Measurements from ENCODE around the gene ODF2L. TPM values are rescaled to one million over a fixed set of nuclear protein-coding genes. Genes with fewer than 3 reads are reported as not detected.

Gene ODF2L
- total RNA-seq, 3 donors from 2014 or later, result 39.8 to 122 (median 72.8) TPM

DNA sequence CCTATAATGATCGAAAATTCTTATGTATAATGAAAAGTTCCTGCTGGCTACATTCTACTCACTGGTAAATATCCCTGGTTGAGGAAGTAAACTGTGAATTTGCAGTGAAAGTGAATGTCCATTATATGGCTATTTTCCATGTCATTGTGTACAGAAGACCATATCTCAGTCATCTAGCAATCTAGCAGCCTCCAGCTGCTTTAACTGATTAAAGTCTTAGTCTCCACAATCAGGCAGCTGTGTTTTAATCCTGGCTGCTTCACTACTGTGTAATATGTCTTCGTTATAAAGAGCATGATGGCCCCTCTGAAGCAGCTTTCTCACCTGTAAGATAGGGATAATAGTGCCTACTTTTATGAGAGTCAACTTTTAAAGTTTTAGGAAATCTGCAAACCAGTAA is 39.2 kb upstream of the ODF2L start:
- Histone ChIP-seq H3K9me3 (no peaks in the 10 kb centered on the region), H3K27ac (no peak overlapping the region), H3K4me3 (no peak overlapping the region), H3K27me3 (no peaks in the 10 kb centered on the region), H3K4me1 (no peaks in the 10 kb centered on the region), H3K36me3 (no peaks in the 10 kb centered on the region)
- intact Hi-C loops (cut with DNase I; ENCODE audit: low total_unique reads), result no loop called here
- no peak for DNase-seq (ENCODE audit: low spot score in 2 of 2)
- TF ChIP-seq POLR2AphosphoS5 (IDR thresholded peaks at IDR 0.05) (no peak), POLR2A (IDR thresholded peaks at IDR 0.05) (no peak)
- TF ChIP-seq, protein P1, sequence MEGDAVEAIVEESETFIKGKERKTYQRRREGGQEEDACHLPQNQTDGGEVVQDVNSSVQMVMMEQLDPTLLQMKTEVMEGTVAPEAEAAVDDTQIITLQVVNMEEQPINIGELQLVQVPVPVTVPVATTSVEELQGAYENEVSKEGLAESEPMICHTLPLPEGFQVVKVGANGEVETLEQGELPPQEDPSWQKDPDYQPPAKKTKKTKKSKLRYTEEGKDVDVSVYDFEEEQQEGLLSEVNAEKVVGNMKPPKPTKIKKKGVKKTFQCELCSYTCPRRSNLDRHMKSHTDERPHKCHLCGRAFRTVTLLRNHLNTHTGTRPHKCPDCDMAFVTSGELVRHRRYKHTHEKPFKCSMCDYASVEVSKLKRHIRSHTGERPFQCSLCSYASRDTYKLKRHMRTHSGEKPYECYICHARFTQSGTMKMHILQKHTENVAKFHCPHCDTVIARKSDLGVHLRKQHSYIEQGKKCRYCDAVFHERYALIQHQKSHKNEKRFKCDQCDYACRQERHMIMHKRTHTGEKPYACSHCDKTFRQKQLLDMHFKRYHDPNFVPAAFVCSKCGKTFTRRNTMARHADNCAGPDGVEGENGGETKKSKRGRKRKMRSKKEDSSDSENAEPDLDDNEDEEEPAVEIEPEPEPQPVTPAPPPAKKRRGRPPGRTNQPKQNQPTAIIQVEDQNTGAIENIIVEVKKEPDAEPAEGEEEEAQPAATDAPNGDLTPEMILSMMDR (IDR thresholded peaks at IDR 0.05), result no peak

DNA sequence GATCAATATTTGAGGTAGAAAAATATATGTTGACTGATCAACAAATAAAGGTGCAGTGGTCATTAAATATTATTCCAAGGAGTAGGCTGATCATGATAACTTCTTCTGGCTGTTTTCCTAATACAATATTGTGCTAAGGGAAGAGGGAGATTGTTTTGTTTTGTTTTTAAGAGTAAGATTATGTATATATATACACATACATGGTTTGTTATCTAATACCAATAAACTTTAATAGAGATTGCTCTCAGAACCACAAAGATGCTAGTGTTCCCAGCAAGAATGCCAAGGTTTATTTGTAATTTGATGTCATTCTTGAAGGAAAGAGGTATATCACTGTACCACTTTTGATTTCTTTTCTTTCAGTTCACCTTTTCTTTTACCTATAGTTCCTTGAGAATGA is 37.9 kb upstream of the ODF2L start:
- DNase-seq (ENCODE audit: low spot score in 2 of 2), result no peak
- H3K27me3 ChIP-seq, result no peaks in the 10 kb centered on the region
- H3K4me3 ChIP-seq, result no peak overlapping the region
- H3K27ac ChIP-seq, result no peak overlapping the region
- H3K9me3 ChIP-seq, result no peaks in the 10 kb centered on the region
- no peak for TF ChIP-seq POLR2A (IDR thresholded peaks at IDR 0.05)
- TF ChIP-seq POLR2AphosphoS5 (IDR thresholded peaks at IDR 0.05), result no peak
- TF ChIP-seq, protein P1 (IDR thresholded peaks at IDR 0.05), result no peak
- H3K4me1 ChIP-seq, result no peaks in the 10 kb centered on the region
- intact Hi-C loops (cut with DNase I; ENCODE audit: low total_unique reads), result no loop called here
- H3K36me3 ChIP-seq, result no peaks in the 10 kb centered on the region

DNA sequence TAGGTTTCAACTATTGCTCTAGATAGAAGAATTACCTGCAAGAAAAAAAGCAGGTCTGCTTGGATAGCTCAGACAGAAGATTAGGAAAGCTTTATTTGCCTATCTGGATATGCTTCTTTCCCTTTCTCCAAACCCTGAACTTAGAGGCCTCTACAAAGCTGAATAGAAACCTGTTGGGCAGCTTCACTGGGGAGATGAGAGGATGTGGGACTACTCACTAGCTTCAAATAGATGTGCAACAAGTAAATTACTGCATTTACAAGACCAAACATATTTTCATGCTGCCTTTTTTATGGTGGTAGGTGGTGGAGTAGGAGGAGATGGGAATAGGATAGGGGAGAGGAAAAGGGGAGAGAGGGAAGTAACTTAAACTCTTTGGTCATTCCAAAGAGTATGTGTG is 34.3 kb upstream of the ODF2L start:
- Histone ChIP-seq H3K4me1 (no peaks in the 10 kb centered on the region), H3K27me3 (no peaks in the 10 kb centered on the region), H3K27ac (peak overlapping the region; percentile 86 to 87), H3K9me3 (no peaks in the 10 kb centered on the region), H3K36me3 (no peaks in the 10 kb centered on the region), H3K4me3 (peak overlapping the region in 1 of 3 donors; percentile 24)
- DNase-seq (ENCODE audit: low spot score in 2 of 2), result no peak
- intact Hi-C loops (cut with DNase I; ENCODE audit: low total_unique reads), result no loop called here
- TF ChIP-seq, protein P1 (IDR thresholded peaks at IDR 0.05), result no peak
- TF ChIP-seq POLR2A (IDR thresholded peaks at IDR 0.05) (no peak), POLR2AphosphoS5 (IDR thresholded peaks at IDR 0.05) (no peak)

DNA sequence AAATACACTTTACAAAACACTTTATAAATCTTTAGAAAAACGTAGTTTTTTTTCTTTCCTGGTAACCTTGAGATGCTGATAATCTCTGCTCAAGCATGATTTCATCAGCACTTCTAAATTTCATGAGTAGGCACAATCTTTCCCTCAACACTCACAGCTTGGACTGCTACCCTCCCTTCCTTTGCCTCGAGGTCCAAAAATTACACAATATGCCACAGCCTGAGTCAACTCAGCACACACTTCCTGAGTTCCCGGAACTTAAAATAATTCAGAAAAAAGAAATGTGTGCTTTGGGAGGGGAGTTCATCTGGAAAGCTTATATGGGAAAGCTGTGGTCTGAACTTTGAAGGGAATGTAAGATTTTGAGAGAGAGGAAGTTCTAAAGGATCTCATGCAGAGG is 33.7 kb upstream of the ODF2L start:
- peak in 1 of 2 donors; percentile 78 for DNase-seq (ENCODE audit: low spot score in 2 of 2)
- Histone ChIP-seq H3K27ac (peak overlapping the region; percentile 87 to 88), H3K4me3 (peak overlapping the region in 1 of 3 donors; percentile 24), H3K27me3 (no peaks in the 10 kb centered on the region), H3K4me1 (no peaks in the 10 kb centered on the region), H3K9me3 (no peaks in the 10 kb centered on the region), H3K36me3 (no peaks in the 10 kb centered on the region)
- TF ChIP-seq, protein P1 (IDR thresholded peaks at IDR 0.05), result no peak
- TF ChIP-seq POLR2AphosphoS5 (IDR thresholded peaks at IDR 0.05), result peak; percentile 55 to 72 (median 71)
- intact Hi-C loops (cut with DNase I; ENCODE audit: low total_unique reads), result no loop called here

DNA sequence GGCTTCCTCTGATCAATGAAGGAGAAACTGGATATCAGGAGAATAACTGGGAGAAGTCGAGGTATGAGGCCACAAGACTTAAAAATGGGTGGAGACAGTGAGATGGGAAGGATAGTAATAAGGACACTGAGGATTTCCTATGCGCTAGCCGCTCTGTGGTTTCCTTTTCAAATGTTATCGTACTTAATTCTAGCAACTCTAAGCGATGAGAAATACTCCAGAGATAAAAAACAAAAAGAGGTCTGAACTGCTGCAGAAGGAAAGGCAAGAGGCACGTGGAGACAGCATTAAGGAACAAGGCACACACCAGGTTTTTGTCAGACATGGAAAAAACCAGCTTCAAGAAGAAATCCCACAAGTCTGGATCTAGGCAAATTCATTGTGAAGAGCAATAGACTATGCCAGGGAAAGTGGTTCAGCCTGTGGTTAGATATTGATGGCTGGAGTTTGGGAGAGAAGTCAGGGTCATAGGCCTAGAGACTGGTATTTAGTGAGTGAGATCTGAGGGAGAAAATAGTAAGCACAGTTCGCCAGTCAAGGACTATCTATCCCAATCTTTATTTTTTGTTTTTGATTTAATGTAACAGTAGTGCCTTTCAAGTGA is 33.1 kb upstream of the ODF2L start:
- intact Hi-C loops (cut with DNase I; ENCODE audit: low total_unique reads), result no loop called here
- no peaks in the 10 kb centered on the region for H3K4me1 ChIP-seq
- TF ChIP-seq POLR2AphosphoS5 (IDR thresholded peaks at IDR 0.05), result no peak
- TF ChIP-seq POLR2A (IDR thresholded peaks at IDR 0.05), result no peak
- TF ChIP-seq, protein P1 (IDR thresholded peaks at IDR 0.05), result no peak
- no peak for DNase-seq (ENCODE audit: low spot score in 2 of 2)
- H3K4me3 ChIP-seq, result no peak overlapping the region
- H3K9me3 ChIP-seq, result no peaks in the 10 kb centered on the region
- H3K27me3 ChIP-seq, result no peaks in the 10 kb centered on the region
- peak overlapping the region; percentile 87 to 88 for H3K27ac ChIP-seq
- H3K36me3 ChIP-seq, result no peaks in the 10 kb centered on the region
